Measurements from ENCODE around the gene MCRS1.
A peak's percentile ranks its signal among the peaks of the same experiment; 100 is the strongest.
"Not testable (repeated sequence)": the region's sequence is repeated elsewhere in the genome, so short reads cannot be mapped to it uniquely, and the experiment has no call there.

MCRS1 gene, protein sequence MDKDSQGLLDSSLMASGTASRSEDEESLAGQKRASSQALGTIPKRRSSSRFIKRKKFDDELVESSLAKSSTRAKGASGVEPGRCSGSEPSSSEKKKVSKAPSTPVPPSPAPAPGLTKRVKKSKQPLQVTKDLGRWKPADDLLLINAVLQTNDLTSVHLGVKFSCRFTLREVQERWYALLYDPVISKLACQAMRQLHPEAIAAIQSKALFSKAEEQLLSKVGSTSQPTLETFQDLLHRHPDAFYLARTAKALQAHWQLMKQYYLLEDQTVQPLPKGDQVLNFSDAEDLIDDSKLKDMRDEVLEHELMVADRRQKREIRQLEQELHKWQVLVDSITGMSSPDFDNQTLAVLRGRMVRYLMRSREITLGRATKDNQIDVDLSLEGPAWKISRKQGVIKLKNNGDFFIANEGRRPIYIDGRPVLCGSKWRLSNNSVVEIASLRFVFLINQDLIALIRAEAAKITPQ

GRCh38 chr12:49567611-49568441, at the start of gene MCRS1:
MCRS1 (minus strand) TSS chr12:49568142; CDS start chr12:49566731, 1,411 bp downstream.
- DNase-seq (ENCODE audit: low spot score), result peak; percentile 92

DNA sequence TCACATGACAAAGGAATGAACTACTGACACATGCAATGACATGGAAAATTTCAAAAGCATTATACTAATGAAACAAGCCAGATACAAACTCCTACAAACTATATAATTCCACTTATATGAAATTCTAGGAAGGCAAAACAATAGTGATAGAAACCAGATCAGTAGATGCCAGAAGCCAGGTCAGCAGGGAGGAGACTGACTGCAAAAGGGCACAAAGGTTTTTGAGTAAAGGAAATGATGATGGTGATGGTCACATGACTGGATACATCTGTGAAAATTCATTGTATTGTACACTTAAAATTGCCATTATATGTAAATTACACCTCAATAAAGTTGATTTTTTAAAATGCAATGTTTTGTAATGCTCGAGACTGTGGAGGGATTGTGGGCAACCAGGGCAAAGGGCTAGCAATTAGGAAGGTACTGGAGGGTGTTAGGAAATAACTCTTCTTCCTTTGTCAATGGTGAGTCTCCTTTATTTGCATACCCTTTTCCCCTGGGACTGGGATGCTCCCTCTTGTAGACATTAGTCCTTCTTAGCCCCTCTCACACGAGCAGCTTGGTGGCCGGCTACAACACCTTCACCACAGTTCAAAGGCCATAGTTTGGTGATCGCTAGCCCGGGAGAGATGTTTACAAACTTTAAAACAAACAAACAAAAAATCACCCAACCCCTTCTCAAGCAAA, 48.7 kb upstream of the MCRS1 start:
- no peak for DNase-seq (ENCODE audit: low spot score)

DNA sequence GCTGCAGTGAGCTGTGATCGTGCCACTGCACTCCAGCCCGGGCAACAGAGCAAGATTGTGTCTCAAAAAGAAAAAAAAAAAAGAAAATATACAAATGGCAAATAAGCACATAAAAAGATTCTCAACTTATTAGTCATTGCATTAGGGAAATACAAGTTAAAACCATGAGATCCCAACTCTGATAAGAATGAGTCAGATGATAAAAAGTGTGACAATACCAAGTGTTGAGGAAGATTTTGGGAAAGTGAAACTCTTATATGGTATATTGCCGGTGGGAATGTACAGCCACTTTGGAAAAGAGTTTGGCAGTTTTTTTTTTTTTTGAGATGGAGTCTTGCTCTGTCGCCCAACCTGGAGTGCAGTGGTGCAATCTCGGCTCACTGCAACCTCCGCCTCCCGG, 47.8 kb upstream of the MCRS1 start:
- peak; percentile 29 for DNase-seq (ENCODE audit: low spot score)

- DNase-seq (ENCODE audit: low spot score), result no peak
These were observed 44.3 kb upstream of the MCRS1 start for GRCh38 chr12:49612210-49612609.

GRCh38 chr12:49610785-49611184, 42.8 kb upstream of the MCRS1 start:
- DNase-seq (ENCODE audit: low spot score), result not testable (repeated sequence)

- no peak for DNase-seq (ENCODE audit: low spot score)
These were observed 41.9 kb upstream of the MCRS1 start for GRCh38 chr12:49609875-49610154.

DNA sequence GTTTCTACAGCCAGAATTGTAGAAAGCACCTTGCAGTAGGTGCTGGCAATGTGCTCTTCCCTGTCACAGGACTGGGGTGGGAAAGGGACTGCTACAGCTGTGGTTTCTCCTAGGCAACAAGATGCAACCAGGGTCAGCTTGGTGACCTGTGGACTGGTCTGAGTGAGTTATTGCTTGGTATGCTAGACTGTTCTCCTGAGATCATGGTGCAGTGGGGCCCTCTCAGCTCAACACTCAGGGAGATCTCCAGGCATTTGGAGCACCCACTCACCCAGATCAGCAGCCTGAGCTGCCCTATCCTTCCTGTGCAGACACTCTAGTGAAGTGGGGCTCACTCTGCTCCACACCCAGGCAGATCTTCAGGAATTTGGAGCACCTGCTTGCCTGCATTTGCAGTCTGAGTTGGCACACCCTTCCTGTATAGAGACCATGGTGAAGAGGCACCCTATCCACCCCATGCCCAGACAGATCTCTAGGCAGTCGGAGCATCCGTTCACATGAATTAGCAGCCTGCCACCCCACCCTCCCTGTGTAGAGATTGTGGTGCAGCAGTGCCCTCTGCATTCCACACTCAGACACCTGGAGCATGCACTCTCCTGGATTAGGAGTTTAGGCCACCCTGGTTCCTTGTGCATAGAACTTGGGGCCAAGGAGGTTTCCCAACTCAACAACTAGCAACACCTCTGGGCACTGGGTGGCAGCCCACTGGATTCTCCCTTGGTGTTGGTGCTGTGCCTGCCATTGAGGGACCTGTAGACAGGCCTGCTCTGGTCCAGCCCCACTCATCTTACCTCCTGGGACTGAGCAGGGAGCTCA, 41.3 kb upstream of the MCRS1 start:
- DNase-seq (ENCODE audit: low spot score), result no peak

DNA sequence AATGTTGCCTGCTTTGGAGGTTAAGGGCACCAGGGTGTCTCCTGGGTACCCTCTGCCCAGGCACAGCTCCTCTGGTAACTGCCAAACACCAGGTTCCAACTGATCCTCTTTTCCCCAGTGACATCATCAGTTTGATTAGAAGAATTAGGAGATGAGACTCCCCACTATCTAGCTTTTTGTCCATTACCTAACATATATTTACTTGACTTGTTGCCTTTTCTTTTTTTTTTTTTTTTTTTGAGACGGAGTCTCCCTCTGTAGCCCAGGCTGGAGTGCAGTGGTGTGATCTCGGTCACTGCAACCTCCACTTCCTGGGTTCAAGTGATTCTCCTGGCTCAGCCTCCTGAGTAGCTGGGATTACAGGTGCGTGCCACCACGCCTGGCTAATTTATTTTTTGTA, 37.6 kb upstream of the MCRS1 start, which contains the start of gene FAM186B:
FAM186B (minus strand) TSS at position 101 of the 400 bp plus-strand sequence. CDS start 162 bp downstream, outside the sequence.
- DNase-seq (ENCODE audit: low spot score), result not testable (repeated sequence)

GRCh38 chr12:49604856-49605255, 36.9 kb upstream of the MCRS1 start:
- no peak for DNase-seq (ENCODE audit: low spot score)

GRCh38 chr12:49603721-49604120, 35.8 kb upstream of the MCRS1 start:
- no peak for DNase-seq (ENCODE audit: low spot score)

- no peak for DNase-seq (ENCODE audit: low spot score)
These were observed 32.0 kb upstream of the MCRS1 start for GRCh38 chr12:49599961-49600360.

DNA sequence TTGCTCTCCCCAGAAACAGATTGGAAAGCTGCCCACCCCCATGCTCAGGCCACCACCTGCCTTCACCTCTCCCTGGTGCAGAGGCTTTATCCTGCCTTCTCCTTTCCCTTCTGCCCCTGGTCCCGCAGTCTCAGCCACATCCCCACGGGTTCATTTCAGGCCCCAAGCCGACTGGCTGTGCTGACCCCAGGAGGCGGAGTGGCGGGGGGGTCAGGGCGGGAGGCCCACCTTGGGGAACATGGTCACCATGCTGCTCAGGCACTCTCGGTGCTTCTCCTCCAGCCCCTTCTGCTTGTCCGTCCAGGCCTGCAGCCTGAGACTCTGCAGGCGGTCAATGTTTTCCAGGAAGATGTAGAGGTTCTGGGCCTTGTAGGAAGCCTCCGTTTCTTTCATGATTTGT, 30.6 kb upstream of the MCRS1 start:
- no peak for DNase-seq (ENCODE audit: low spot score)

DNA sequence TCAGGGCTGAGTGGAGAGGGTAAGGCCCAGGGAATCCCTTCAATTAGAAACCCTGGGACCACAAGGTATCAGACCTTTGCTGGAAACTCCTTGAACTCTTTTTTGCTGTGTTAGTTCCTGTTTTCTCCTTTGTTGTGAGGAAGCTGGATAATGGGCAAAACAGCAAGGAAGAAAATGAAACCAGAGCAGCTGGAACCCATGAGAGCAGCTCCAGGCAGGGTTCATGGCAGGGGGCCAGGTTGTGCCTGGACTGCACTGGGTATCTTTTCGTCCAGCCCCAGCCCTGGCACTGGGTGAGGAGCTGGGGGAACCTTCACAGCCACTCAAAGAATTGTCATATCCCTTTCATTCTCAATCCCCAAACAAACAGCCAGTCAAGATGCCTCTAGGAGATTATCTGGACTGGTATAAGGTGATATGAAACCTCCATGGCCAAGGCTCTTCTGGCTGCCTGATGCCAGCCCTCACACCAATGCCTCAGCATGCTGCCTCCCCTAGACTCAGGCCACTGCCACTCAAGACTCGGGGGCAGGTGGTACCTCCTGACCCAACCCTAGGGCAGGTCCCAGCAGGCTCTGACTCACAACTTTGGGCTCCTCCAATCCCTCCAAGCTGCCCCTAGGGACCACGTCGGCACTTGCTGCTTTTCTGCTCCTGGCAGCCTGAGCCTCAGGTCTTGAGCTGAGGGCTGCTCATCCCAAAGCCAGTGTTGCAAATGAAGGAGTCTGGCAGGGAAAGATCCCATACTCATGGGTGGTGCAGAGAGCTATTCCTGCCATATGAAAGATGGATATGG, 21.0 kb upstream of the MCRS1 start:
- DNase-seq (ENCODE audit: low spot score), result no peak

- DNase-seq (ENCODE audit: low spot score), result no peak
These were observed 20.3 kb upstream of the MCRS1 start for GRCh38 chr12:49588281-49588680.

DNA sequence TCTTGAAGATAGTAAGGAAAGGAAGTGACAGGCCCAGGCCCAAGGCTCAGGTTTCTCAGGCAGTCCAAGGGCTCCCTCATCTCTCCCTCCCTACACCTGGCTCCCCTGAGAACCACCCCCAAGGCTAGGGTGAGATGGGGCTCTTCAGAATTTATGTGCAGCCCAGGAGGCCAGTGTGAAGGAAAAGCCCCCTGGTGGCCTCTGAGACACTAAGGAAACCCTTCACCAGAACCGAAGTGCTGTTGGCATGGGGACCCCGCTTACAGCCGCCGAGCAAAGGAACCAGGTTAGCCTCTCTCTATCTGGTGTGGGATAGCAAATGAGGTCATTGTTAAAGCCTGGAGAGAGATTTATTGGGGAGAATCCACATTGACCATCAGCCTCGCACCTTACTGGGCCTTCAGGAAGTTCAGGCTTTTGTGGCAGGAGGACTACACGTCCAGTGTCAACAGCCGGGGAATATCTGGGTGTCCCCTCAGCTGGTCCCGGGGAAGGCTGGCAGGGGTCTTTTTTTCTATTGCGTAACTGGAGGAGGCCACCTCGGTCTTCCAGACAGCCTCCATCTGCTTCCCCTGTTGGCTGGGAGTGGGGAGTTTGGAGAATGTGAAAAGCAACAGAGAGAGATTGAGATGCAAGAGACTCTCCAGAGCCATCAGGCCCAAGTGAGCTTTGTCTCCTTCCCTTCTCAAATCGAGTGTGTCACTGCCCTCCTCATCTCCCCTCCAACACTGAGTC, 19.4 kb upstream of the MCRS1 start:
- DNase-seq (ENCODE audit: low spot score), result no peak

GRCh38 chr12:49585477-49586459, 17.8 kb upstream of the MCRS1 start:
- DNase-seq (ENCODE audit: low spot score), result no peak

- no peak for DNase-seq (ENCODE audit: low spot score)
These were observed 16.6 kb upstream of the MCRS1 start for GRCh38 chr12:49584591-49584990.

DNA sequence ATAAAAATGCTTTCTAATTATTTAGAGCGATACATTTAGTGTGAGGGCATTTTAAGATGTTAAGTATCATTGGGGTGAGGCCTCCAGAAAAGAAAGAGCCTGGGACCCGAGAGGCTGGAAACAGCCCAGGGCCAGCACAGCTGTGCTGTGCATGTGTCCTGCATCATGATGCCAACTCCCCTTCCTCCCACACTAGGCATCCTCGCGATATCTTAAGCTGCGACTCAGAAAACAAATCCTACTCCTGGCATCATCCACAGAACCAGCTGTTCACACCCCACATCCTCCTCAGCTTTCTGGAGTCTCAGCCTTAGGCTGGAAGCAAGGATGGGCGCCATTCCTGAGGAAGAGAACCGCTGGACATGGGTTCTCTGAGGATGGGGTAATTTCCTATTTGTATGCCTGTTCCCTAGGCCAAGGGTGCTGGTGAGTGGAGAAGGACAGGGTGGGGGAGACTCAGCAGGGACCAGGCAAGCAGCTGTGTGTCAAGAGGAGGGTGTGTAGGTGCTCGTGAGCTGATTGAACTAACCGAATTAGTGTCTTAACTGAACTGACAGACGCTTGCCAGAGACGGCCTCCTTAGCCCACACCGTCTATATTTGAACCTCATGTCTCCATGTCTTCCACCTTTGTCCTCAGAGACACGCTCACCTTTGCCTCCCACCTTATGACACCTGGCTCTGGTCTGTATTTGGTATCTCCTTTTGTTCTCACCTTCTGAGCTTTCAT, 15.6 kb upstream of the MCRS1 start:
- DNase-seq (ENCODE audit: low spot score), result no peak
